HS-27A (cell line): ENCODE data around the gene LBP.
"Not testable (repeated sequence)": the region's sequence is repeated elsewhere in the genome, so short reads cannot be mapped to it uniquely, and the experiment has no call there.

Source experiments
- DNase-seq: peaks from one replicate; pipeline ENCODE4 v3.0.0-alpha.2; 2012; ENCODE audit warnings: low read depth, missing footprints

The LBP gene

GRCh38 chr20:38320221-38320620 lies 26.1 kb upstream of the LBP start:
- DNase-seq = no peak

GRCh38 chr20:38321959-38322598 lies 24.2 kb upstream of the LBP start:
- DNase-seq = peak; percentile 34

- DNase-seq = no peak
Observed at GRCh38 chr20:38324159-38324558, 22.1 kb upstream of the LBP start.

- DNase-seq = no peak
Observed at GRCh38 chr20:38325167-38325566, 21.1 kb upstream of the LBP start.

GRCh38 chr20:38325905-38326304 lies 20.4 kb upstream of the LBP start:
- DNase-seq = no peak

- DNase-seq = no peak
Observed at GRCh38 chr20:38326309-38326708, 20.0 kb upstream of the LBP start.

- DNase-seq = no peak
Observed at GRCh38 chr20:38330638-38331037, 15.6 kb upstream of the LBP start.

GRCh38 chr20:38331245-38331644 lies 15.0 kb upstream of the LBP start:
- no peak for DNase-seq

GRCh38 chr20:38331814-38332213 lies 14.5 kb upstream of the LBP start:
- DNase-seq = no peak

- no peak for DNase-seq
Observed at GRCh38 chr20:38334016-38334415, 12.3 kb upstream of the LBP start.

- DNase-seq = no peak
Observed at GRCh38 chr20:38336726-38337125, 9.6 kb upstream of the LBP start.

- no peak for DNase-seq
Observed at GRCh38 chr20:38337561-38338140, 8.6 kb upstream of the LBP start.

GRCh38 chr20:38338849-38339520 lies 7.3 kb upstream of the LBP start:
- no peak for DNase-seq

- DNase-seq = not testable (repeated sequence)
Observed at GRCh38 chr20:38339521-38339896, 6.8 kb upstream of the LBP start.

GRCh38 chr20:38339997-38340396 lies 6.3 kb upstream of the LBP start:
- no peak for DNase-seq

- no peak for DNase-seq
Observed at GRCh38 chr20:38340693-38341092, 5.6 kb upstream of the LBP start.

GRCh38 chr20:38342216-38342615 lies 4.1 kb upstream of the LBP start:
- no peak for DNase-seq

- no peak for DNase-seq
Observed at GRCh38 chr20:38342713-38343310, 3.5 kb upstream of the LBP start.

- no peak for DNase-seq
Observed at GRCh38 chr20:38343311-38344106, 2.8 kb upstream of the LBP start.

- DNase-seq = no peak
Observed at GRCh38 chr20:38344107-38344701, 2.1 kb upstream of the LBP start.

- DNase-seq = no peak
Observed at GRCh38 chr20:38345643-38346042, 639 bp upstream of the LBP start.

- DNase-seq = no peak
Observed at GRCh38 chr20:38346741-38347140, 459 bp downstream of the LBP start.
